Ovary (tissue), 9 donors: ENCODE results near the gene ABLIM1. TPM values are rescaled to one million over a fixed set of nuclear protein-coding genes. Genes with fewer than 3 reads are reported as not detected.

Source experiments
- DNase-seq, 5 donors: peaks; one replicate each; pipeline ENCODE4 v3.0.0-alpha.2; 2019 to 2020
- H3K27ac ChIP-seq, 2 donors: fragments of 200-600 bp; one replicate each; pipeline versions ENCODE4 v1.5.1 to v1.8.0; 2019 to 2022
- H3K27me3 ChIP-seq: fragments of 200-600 bp; one replicate; pipeline ENCODE4 v1.8.0; 2022
- H3K36me3 ChIP-seq: fragments of 200-600 bp; sonication (generic); one replicate; pipeline ENCODE4 v1.5.1; 2019
- H3K4me1 ChIP-seq: one replicate; pipeline ENCODE4 v1.8.1; 2013; ENCODE audit warnings: mild to moderate bottlenecking, moderate library complexity; ENCODE audit not compliant: insufficient read depth
- H3K4me3 ChIP-seq: fragments of 200-600 bp; sonication (generic); one replicate; pipeline ENCODE4 v1.5.1; 2017
- H3K9me3 ChIP-seq, 2 donors: fragments of 200-600 bp in 1 of 2; sonication (generic) in 1 of 2; one replicate each; pipeline versions ENCODE4 v1.5.1 to v1.8.1; 2013 to 2019; ENCODE audit warnings: mild to moderate bottlenecking in 1 of 2, moderate library complexity in 1 of 2
- EP300 ChIP-seq: sonication (generic); formaldehyde crosslinking; IDR thresholded peaks from one replicate; pipeline ENCODE4 v1.6.1; 2017; ENCODE audit warnings: antibody characterized with exemption
- POLR2A ChIP-seq: fragments of 450-650 bp; IDR thresholded peaks from one replicate; pipeline ENCODE4 v1.6.1; 2017; ENCODE audit warnings: antibody characterized with exemption, mild to moderate bottlenecking, moderate library complexity
- WGBS, 3 donors: extraction: QIAGEN DNeasy Blood & Tissue Kit in 1 of 3; methylation state at CpG; one replicate each; pipeline versions ENCODE4 v1.1.5 to v1.1.7; 2013 to 2017; 5-methylcytosine and 5-hydroxymethylcytosine counted together
- intact Hi-C, 4 donors: fragments of 100-400 bp; cut with DNase I; formaldehyde crosslinking; loops; one replicate each; pipeline versions ENCODE4 v1.11.0 to v1.15.1; 2022 to 2023
- polyA plus RNA-seq, 2 donors: library from polyadenylated mRNA; stranded (reverse); fragments of 200-250 nt in 1 of 2; fragments of 350-450 nt in 1 of 2; fragmentation: Illumina TruSeq in 1 of 2; extraction: RNeasy Lipid Tissue Mini Kit (QIAGEN cat#74804) in 1 of 2; gene quantifications; one replicate each; pipeline ENCODE4 v1.2.3, GENCODE V29; 2013 to 2014
- total RNA-seq, 7 donors: library from RNA; depleted of rRNA in 2 of 7; stranded (reverse); fragments of >200 nt in 2 of 7; fragmentation: NEBNext Ultra II Directional in 3 of 7; extraction: Animal tissue kit (Norgen Biotek cat#: 25700) in 3 of 7; gene quantifications; one replicate each; pipeline versions ENCODE4 v1.1.0 to v1.2.4, GENCODE V29; 2016 to 2023
- TF ChIP-seq, protein P1 (sequence below), 3 donors: fragments of 450-650 bp in 2 of 3; fragments of 200-600 bp in 1 of 3; IDR thresholded peaks; one replicate each; pipeline versions ENCODE4 v1.5.1 to v1.8.0; 2016 to 2022; ENCODE audit warnings: antibody characterized with exemption in 3 of 3, mild to moderate bottlenecking in 1 of 3
- donor health status: DM: no; HTN: no; CAD: no; lungs with moderate emphysema.
- donor health status: DM: no; HTN: no; CAD: no.
- donor health status: Bipolar disorder and iron deficiency.
- donor health status: DM: yes; HTN: yes; CAD: no.
- donor health status: DM: no; HTN: no; CAD: no.
- donor health status: DM: yes; HTN: yes; CAD: no.

ABLIM1 gene
- total and polyA plus RNA-seq, 9 donors: 155 to 505 (median 283) TPM

DNA sequence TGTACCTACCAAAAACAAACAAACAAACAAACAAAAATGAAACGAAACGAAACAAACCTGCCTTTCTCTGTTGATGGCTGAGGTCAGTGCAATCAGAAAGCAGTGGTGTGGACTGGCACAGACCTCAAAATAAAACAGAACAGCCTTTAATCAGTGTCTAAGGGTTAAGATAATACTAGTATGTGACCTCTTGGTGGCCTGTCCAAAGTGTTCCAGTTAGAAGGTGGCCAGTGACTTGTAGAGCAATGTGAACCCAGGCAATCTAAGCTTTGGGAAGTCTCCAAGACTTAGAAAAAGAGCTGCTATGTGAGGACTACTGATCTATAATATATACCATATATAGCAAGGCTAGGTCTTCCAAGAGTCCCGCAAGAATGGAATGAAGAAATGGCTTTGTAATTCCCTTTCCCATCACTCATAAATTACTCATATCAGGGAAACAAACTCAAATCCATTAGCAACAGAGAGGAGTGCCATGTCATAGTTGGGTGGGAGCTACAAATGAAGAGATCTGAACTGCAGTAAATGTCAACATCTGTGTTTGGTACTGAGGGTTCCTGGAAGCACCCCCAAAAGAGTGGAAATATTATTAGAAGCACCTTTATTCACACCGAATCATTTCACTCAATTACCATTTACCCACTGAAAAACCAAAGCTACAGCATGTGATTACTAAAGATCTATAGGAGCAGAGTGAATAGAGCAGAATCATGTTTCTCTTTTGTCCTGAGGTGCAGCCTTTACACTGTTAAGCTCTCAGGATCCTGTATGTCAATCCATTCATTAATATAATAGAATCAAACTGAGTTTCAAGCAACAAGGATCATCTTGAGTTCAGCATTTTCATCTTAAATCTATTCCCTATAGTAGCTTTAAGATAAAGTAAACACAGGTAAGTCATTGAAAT, 28.0 kb downstream of the ABLIM1 start:
- intact Hi-C loops: loop anchor here in 1 of 4 donors (10.0 kb wide), 1 partner anchor 75 kb away; no protein-coding TSS in a partner anchor
- TF ChIP-seq EP300 (no peak), POLR2A (no peak)
- TF ChIP-seq, protein P1, sequence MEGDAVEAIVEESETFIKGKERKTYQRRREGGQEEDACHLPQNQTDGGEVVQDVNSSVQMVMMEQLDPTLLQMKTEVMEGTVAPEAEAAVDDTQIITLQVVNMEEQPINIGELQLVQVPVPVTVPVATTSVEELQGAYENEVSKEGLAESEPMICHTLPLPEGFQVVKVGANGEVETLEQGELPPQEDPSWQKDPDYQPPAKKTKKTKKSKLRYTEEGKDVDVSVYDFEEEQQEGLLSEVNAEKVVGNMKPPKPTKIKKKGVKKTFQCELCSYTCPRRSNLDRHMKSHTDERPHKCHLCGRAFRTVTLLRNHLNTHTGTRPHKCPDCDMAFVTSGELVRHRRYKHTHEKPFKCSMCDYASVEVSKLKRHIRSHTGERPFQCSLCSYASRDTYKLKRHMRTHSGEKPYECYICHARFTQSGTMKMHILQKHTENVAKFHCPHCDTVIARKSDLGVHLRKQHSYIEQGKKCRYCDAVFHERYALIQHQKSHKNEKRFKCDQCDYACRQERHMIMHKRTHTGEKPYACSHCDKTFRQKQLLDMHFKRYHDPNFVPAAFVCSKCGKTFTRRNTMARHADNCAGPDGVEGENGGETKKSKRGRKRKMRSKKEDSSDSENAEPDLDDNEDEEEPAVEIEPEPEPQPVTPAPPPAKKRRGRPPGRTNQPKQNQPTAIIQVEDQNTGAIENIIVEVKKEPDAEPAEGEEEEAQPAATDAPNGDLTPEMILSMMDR (IDR thresholded peaks at IDR 0.05): no peak
- Histone ChIP-seq H3K27ac (no peak overlapping the region), H3K36me3 (no peaks in the 10 kb centered on the region), H3K27me3 (no peaks in the 10 kb centered on the region), H3K4me1 (peaks cover 7% of the 10 kb centered on the region), H3K9me3 (no peaks in the 10 kb centered on the region), H3K4me3 (no peak overlapping the region)
- 91 to 93% (median 92%) methylated on average over 4 of the region's 4 CpGs for WGBS, 3 donors
- DNase-seq: no peak

DNA sequence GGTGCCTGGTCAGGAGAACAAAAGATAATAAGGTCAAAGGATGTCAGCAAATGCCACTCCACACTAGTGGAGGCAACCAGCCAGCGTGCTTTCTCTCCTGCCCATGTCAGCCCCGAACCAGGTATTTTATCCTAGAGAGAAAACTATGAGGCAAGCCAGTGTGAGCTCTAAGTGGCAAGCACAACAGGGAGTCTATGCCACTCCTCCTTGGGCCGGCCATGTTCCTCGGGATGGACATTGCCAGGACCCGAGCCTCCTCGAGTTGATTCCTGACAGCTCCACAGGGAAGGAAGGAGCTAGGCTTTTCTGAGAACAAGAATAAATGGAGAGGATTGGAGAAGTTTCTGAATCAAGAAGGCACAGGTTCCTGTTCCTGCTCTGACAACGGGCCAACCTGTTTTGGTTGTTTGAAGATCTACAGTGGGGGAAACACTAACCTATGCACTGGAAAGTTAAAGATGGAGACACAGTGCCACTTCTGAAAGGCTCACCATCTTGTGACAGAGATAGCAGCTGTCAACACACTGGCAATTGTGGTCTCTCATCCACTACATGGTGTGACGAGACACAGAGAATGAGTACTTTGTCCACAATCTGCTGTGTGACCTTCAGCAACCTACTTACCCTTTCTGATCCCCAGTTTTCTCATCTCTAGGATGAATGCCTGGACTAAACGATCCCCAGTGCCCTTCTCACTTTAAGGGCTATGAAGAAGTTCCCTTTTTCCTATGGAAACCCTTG, 28.8 kb downstream of the ABLIM1 start:
- Histone ChIP-seq H3K27ac (no peak overlapping the region), H3K9me3 (no peaks in the 10 kb centered on the region), H3K27me3 (no peaks in the 10 kb centered on the region), H3K36me3 (no peaks in the 10 kb centered on the region), H3K4me3 (no peak overlapping the region), H3K4me1 (peaks cover 6% of the 10 kb centered on the region)
- no peak for DNase-seq
- intact Hi-C loops: no loop called here
- 87 to 92% (median 91%) methylated on average over 9 of the region's 9 CpGs for WGBS, 3 donors
- no peak for TF ChIP-seq EP300
- no peak for TF ChIP-seq POLR2A
- TF ChIP-seq, protein P1 (IDR thresholded peaks at IDR 0.05): no peak

DNA sequence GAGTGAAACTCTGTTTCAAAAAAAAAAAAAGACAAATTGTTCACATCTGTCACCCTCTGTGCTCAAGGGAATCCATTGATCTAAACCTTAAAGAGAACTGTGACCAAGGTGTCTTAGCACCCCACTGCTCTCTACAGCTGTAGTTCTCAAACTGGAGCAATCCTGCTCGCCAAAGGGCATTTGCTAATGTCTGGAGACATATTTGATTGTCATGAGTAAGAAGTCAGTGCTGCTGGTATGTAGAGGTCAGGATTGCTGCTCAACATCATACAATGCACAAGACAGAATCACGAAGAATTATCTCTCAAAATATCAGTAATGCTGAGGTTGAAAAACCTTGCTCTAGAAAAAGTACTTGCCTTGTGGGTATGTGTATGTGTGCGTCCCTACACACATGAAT, 30.0 kb downstream of the ABLIM1 start:
- TF ChIP-seq, protein P1 (IDR thresholded peaks at IDR 0.05): no peak
- no peak for TF ChIP-seq POLR2A
- no peak for TF ChIP-seq EP300
- Histone ChIP-seq H3K27ac (no peak overlapping the region), H3K9me3 (no peaks in the 10 kb centered on the region), H3K27me3 (no peaks in the 10 kb centered on the region), H3K4me1 (peaks cover 5% of the 10 kb centered on the region), H3K4me3 (no peak overlapping the region), H3K36me3 (no peaks in the 10 kb centered on the region)
- intact Hi-C loops: no loop called here
- WGBS, 3 donors: 92 to 97% (median 93%) methylated on average over 3 of the region's 3 CpGs
- no peak for DNase-seq

DNA sequence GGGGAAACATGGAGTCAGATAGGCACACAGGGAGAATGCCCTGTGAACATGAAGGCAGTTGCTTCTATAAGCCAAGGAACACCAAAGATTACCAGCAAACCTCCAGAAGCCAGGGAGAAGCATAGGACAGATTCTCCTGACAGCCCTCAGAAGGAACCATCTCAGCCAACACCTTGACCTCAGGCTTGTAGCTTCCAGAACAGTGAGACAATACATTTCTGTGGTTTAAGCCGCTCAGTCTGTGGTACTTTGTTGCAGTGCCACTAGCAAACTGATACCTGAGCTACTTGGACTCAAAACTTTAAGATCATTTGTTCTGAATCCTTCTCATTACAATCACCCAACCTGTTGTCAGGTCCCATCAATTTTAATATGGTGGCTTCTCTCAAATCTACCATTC, 31.2 kb downstream of the ABLIM1 start:
- Histone ChIP-seq H3K4me3 (no peak overlapping the region), H3K36me3 (no peaks in the 10 kb centered on the region), H3K9me3 (no peaks in the 10 kb centered on the region), H3K27ac (no peak overlapping the region), H3K4me1 (peaks cover 7% of the 10 kb centered on the region), H3K27me3 (no peaks in the 10 kb centered on the region)
- intact Hi-C loops: no loop called here
- DNase-seq: no peak
- 91 to 100% (median 100%) methylated on average over 1 of the region's 1 CpG for WGBS, 3 donors
- TF ChIP-seq, protein P1 (IDR thresholded peaks at IDR 0.05): no peak
- TF ChIP-seq POLR2A: no peak
- no peak for TF ChIP-seq EP300
